ENCODE data around the gene SLC45A1. TPM values are rescaled to one million over a fixed set of nuclear protein-coding genes. Genes with fewer than 3 reads are reported as not detected.

SLC45A1 gene
- total RNA-seq, 2 experiments from 2014 or later, result 0.13 TPM; not detected in 1

GRCh38 chr1:8293641-8294169, 24.2 kb upstream of the SLC45A1 start:
- Mint-ChIP-seq H3K4me1 (ENCODE audit: low read depth) (no peaks in the 10 kb centered on the region), H3K4me3 (no peak overlapping the region), H3K27ac (no peak overlapping the region), H3K27me3 (ENCODE audit: low read depth) (no peaks in the 10 kb centered on the region), H3K36me3 (ENCODE audit: low read depth) (no peaks in the 10 kb centered on the region), H3K9me3 (ENCODE audit: insufficient read depth) (no peaks in the 10 kb centered on the region)
- CTCF ChIA-PET, result interaction anchor here (1.2 kb wide), 1 partner anchor 279 kb away, joined by 5 read pairs; no protein-coding TSS in a partner anchor
- POLR2A ChIA-PET, result no interaction called here
- DNase-seq (no peak), ATAC-seq (no peak)

DNA sequence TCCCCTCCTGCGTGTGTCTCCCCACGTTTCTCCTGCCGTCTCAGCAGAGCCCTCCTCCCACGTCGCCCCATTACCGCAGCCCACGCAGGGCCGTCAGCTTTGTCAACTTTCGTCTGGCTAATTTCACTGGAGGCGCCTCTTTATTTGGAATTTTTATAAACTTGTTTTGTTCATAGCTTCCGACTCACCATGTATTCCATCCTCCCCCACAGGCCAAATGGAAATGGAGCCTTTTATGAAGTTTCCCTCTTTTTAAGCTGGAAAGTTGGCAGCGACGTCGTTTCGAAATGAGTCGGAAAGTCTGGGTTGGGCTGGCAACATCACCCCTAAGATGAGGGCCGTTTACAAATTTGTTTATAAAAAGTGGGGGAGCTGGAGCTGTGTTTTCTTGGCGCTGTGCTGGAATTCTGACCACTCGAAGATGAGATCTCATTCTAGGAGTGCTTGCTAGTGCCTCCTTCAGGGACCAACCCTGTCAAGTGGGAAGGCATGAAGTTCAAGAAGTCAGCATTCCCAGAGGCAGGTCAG, 23.7 kb upstream of the SLC45A1 start:
- no peaks in the 10 kb centered on the region for H3K9me3 Mint-ChIP-seq (ENCODE audit: insufficient read depth)
- no peak for DNase-seq
- no peaks in the 10 kb centered on the region for H3K4me1 Mint-ChIP-seq (ENCODE audit: low read depth)
- H3K27ac Mint-ChIP-seq, result no peak overlapping the region
- ChIA-PET CTCF (interaction anchor here (1.2 kb wide), 1 partner anchor 279 kb away, joined by 5 read pairs; no protein-coding TSS in a partner anchor), POLR2A (interaction anchor here (0.5 kb wide), 1 partner anchor 519 kb away, joined by 3 read pairs; no protein-coding TSS in a partner anchor)
- no peaks in the 10 kb centered on the region for H3K36me3 Mint-ChIP-seq (ENCODE audit: low read depth)
- H3K27me3 Mint-ChIP-seq (ENCODE audit: low read depth), result no peaks in the 10 kb centered on the region
- no peak for ATAC-seq
- no peak overlapping the region for H3K4me3 Mint-ChIP-seq

- Mint-ChIP-seq H3K4me3 (no peak overlapping the region), H3K9me3 (ENCODE audit: insufficient read depth) (no peaks in the 10 kb centered on the region), H3K36me3 (ENCODE audit: low read depth) (no peaks in the 10 kb centered on the region), H3K27ac (no peak overlapping the region), H3K4me1 (ENCODE audit: low read depth) (no peaks in the 10 kb centered on the region), H3K27me3 (ENCODE audit: low read depth) (peaks cover 2% of the 10 kb centered on the region)
- DNase-seq, result no peak
- ChIA-PET POLR2A (no interaction called here), CTCF (no interaction called here)
- ATAC-seq, result no peak
These were observed 20.7 kb upstream of the SLC45A1 start for GRCh38 chr1:8297245-8297644.

GRCh38 chr1:8299963-8300362, 18.0 kb upstream of the SLC45A1 start:
- H3K36me3 Mint-ChIP-seq (ENCODE audit: low read depth), result no peaks in the 10 kb centered on the region
- H3K27ac Mint-ChIP-seq, result no peak overlapping the region
- H3K4me3 Mint-ChIP-seq, result no peak overlapping the region
- POLR2A ChIA-PET, result no interaction called here
- no peaks in the 10 kb centered on the region for H3K4me1 Mint-ChIP-seq (ENCODE audit: low read depth)
- no peaks in the 10 kb centered on the region for H3K9me3 Mint-ChIP-seq (ENCODE audit: insufficient read depth)
- ATAC-seq (no peak), DNase-seq (no peak)
- H3K27me3 Mint-ChIP-seq (ENCODE audit: low read depth), result peaks cover 6% of the 10 kb centered on the region
- CTCF ChIA-PET, result no interaction called here

- H3K4me3 Mint-ChIP-seq, result no peak overlapping the region
- CTCF ChIA-PET, result interaction anchor here (0.7 to 1.3 kb wide), 4 partner anchors 13 to 327 kb away, joined by 3 to 6 read pairs (median 6); no protein-coding TSS in a partner anchor
These were observed 15.6 kb upstream of the SLC45A1 start for GRCh38 chr1:8302081-8302956.

DNA sequence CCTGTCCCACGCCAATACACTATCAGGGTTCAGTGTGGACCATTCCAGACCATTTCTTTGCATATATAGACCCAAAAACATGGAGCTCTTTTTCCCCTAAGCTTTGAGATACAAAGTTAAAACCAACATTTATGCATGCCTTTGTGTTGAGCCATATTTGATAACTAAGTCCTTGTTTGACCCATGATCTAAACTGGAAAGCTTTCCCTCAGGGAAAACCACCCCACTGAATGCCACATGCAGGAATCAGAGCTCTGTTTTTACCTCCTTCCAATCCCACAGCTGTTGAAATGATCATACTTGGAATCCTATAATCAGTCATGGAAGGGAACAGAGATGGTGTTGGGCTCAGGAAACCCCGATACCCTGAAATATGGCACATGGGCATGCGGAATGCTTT, 14.8 kb upstream of the SLC45A1 start:
- Mint-ChIP-seq H3K36me3 (ENCODE audit: low read depth) (no peaks in the 10 kb centered on the region), H3K9me3 (ENCODE audit: insufficient read depth) (no peaks in the 10 kb centered on the region), H3K4me3 (no peak overlapping the region), H3K4me1 (ENCODE audit: low read depth) (no peaks in the 10 kb centered on the region), H3K27me3 (ENCODE audit: low read depth) (peaks cover 7% of the 10 kb centered on the region), H3K27ac (no peak overlapping the region)
- ATAC-seq, result no peak
- CTCF ChIA-PET, result interaction anchor here (1.2 kb wide), 1 partner anchor 288 kb away, joined by 6 read pairs; no protein-coding TSS in a partner anchor
- DNase-seq, result no peak
- POLR2A ChIA-PET, result no interaction called here

More at GRCh38 chr1:8302081-8302956, 15.6 kb upstream of the SLC45A1 start:
- DNase-seq (no peak), ATAC-seq (no peak)
- no peaks in the 10 kb centered on the region for H3K9me3 Mint-ChIP-seq (ENCODE audit: insufficient read depth)
- H3K4me1 Mint-ChIP-seq (ENCODE audit: low read depth), result no peaks in the 10 kb centered on the region
- peaks cover 6% of the 10 kb centered on the region for H3K27me3 Mint-ChIP-seq (ENCODE audit: low read depth)
- H3K36me3 Mint-ChIP-seq (ENCODE audit: low read depth), result no peaks in the 10 kb centered on the region
- POLR2A ChIA-PET, result no interaction called here
- H3K27ac Mint-ChIP-seq, result no peak overlapping the region

DNA sequence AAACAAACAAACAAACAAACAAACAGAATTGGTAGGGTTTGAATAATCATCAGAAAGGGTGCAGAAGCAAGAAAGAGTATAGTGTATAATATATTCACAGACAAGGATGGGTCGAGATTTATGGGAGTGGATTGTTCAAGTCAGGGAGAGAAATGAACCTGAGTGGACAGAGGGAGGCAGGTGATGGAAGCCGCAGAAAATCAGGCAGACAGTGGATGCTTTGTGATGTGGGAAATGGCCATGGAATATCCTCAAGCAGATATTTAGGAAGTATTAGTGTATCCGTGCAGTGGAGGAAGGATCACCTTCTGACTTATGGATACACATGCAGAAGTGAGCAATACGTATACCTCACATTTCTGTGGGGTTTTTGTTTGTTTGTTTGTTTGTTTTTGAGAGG, 14.0 kb upstream of the SLC45A1 start:
- no peak overlapping the region for H3K4me3 Mint-ChIP-seq
- no peaks in the 10 kb centered on the region for H3K36me3 Mint-ChIP-seq (ENCODE audit: low read depth)
- no peak for ATAC-seq
- ChIA-PET POLR2A (no interaction called here), CTCF (interaction anchor here (1.2 kb wide), 1 partner anchor 289 kb away, joined by 6 read pairs; no protein-coding TSS in a partner anchor)
- H3K27me3 Mint-ChIP-seq (ENCODE audit: low read depth), result peaks cover 7% of the 10 kb centered on the region
- DNase-seq, result no peak
- H3K27ac Mint-ChIP-seq, result no peak overlapping the region
- no peaks in the 10 kb centered on the region for H3K9me3 Mint-ChIP-seq (ENCODE audit: insufficient read depth)
- no peaks in the 10 kb centered on the region for H3K4me1 Mint-ChIP-seq (ENCODE audit: low read depth)

DNA sequence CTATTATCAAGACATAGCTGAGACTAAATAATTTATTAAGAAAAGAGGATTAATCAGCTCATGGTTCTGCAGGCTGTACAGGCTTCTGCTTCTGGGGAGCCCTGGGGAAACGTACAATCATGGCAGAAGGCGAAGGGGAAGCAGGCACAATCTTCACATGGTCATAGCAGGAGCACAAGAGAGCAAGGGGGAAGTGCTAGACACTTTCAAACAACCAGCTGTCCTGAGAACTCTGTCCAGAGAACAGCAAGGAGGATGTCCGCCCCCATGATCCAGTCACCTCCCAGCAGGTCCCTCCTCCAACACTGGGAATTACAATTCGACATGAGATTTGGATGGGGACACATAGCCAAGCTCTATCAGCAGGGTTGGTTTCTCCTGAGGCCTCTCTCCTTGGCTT, 10.3 kb upstream of the SLC45A1 start:
- Mint-ChIP-seq H3K27ac (no peak overlapping the region), H3K4me3 (no peak overlapping the region), H3K27me3 (ENCODE audit: low read depth) (peaks cover 9% of the 10 kb centered on the region), H3K4me1 (ENCODE audit: low read depth) (no peaks in the 10 kb centered on the region), H3K36me3 (ENCODE audit: low read depth) (no peaks in the 10 kb centered on the region), H3K9me3 (ENCODE audit: insufficient read depth) (no peaks in the 10 kb centered on the region)
- DNase-seq, result no peak
- ChIA-PET POLR2A (no interaction called here), CTCF (no interaction called here)
- ATAC-seq, result no peak

DNA sequence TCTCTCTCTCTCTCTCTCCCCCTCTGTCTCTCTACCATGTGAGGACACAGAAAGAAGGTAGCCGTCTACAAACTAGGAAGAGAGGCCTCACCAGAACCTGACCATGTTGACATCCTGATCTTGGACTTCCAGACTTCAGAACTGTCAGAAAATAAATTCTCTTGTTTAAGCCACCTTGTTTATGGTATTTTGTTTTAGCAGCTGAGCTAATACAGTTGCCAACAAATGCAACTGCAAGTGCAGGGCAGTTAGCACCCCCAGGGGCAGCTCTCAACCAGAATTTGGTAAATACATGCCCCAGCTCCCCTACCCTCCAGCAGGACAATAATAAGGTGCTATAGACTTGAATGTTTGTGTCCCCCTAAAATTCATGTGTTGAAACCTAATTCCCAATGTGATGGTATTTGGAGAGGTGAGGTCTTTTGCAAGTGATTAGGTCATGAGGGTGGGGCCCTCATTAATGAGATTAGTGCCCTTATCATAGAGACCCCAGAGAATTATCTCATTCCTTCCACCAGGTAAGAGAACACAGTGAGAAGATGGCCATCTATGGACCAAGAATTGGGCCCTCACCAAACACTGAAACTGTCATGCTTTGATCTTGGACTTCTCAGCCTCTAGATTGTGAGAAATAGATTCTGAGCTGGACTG, 6.7 kb upstream of the SLC45A1 start:
- CTCF ChIA-PET, result interaction anchor here (2.5 kb wide), 1 partner anchor 296 kb away, joined by 12 read pairs; no protein-coding TSS in a partner anchor
- POLR2A ChIA-PET, result no interaction called here
- Mint-ChIP-seq H3K27ac (no peak overlapping the region), H3K4me1 (ENCODE audit: low read depth) (peaks cover 10% of the 10 kb centered on the region), H3K9me3 (ENCODE audit: insufficient read depth) (no peaks in the 10 kb centered on the region), H3K36me3 (ENCODE audit: low read depth) (no peaks in the 10 kb centered on the region), H3K27me3 (ENCODE audit: low read depth) (peaks cover 25% of the 10 kb centered on the region), H3K4me3 (no peak overlapping the region)
- ATAC-seq, result no peak
- DNase-seq, result no peak

DNA sequence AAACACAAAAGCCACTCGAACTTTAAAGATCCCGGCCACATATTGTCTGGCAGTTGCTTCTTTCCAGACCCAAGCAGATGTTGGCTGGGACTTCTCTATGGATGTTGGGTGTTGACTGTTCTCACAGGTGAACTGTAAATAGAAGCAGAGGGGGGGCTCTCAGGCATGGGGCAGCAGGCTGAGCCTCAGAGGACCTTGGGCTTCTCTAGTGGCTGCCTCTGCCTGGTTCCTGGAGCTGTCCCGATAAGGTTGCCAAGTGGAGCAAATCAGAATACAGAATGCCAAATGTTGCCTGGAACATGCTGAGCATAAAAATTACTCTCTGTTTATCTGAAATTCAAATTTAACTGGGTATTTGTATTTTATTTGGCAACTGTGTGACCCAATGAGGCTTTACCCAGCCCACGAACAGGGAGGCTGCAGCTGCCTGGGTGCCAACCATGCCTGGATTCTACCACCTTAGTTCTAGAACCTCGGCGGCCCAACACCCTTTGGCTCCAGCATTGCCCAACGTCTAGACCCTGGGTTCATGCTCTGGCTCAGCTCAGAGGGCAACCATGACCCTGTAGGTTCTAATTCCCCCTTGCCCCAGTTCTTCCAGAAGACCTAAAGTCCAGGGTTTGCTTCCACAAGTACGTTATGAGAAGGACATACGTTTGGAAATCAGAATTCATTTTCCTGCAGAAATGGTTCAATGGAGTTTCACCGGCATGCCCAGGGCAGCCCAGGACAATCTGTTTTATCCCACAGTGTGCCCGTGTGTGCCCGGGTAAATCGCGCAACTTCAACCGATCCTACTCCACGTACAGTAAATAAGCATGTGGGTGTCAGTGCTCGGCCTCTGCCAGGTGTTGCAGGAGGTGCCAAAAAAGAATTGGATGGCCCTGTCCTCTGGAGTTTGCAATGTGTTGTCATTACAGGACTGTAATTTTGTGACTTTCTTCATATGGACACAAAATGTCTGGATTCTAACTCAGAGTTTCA, 5.4 kb upstream of the SLC45A1 start:
- POLR2A ChIA-PET, result no interaction called here
- Mint-ChIP-seq H3K4me3 (no peak overlapping the region), H3K9me3 (ENCODE audit: insufficient read depth) (no peaks in the 10 kb centered on the region), H3K27me3 (ENCODE audit: low read depth) (peaks cover 33% of the 10 kb centered on the region), H3K4me1 (ENCODE audit: low read depth) (peaks cover 10% of the 10 kb centered on the region), H3K27ac (no peak overlapping the region), H3K36me3 (ENCODE audit: low read depth) (no peaks in the 10 kb centered on the region)
- ATAC-seq (no peak), DNase-seq (no peak)
- CTCF ChIA-PET, result interaction anchor here (2.5 to 4.5 kb wide), 3 partner anchors 281 to 297 kb away, joined by 12 to 95 read pairs (median 21); no protein-coding TSS in a partner anchor

- ChIA-PET POLR2A (no interaction called here), CTCF (interaction anchor here (2.9 to 4.5 kb wide), 2 partner anchors 281 to 297 kb away, joined by 21 to 95 read pairs; no protein-coding TSS in a partner anchor)
- Mint-ChIP-seq H3K27me3 (ENCODE audit: low read depth) (peaks cover 33% of the 10 kb centered on the region), H3K4me1 (ENCODE audit: low read depth) (peaks cover 12% of the 10 kb centered on the region), H3K4me3 (no peak overlapping the region), H3K9me3 (ENCODE audit: insufficient read depth) (no peaks in the 10 kb centered on the region), H3K27ac (no peak overlapping the region), H3K36me3 (ENCODE audit: low read depth) (no peaks in the 10 kb centered on the region)
- no peak for DNase-seq
- no peak for ATAC-seq
These were observed 4.7 kb upstream of the SLC45A1 start for GRCh38 chr1:8313231-8313630.

Data from activated CD8-positive, alpha-beta T cell treated with anti-CD3 and anti-CD28 coated beads, Interleukin-2, amount 10 ng/mL, durations not matched to agents 7 days and 5 days (primary cell).